ENCODE results near the gene TMC3.

TMC3 gene

GRCh38 chr15:81413851-81414250 lies 39.8 kb upstream of the TMC3 start:
- Histone ChIP-seq H3K27ac (no peak overlapping the region), H3K36me3 (no peaks in the 10 kb centered on the region), H3K4me3 (ENCODE audit: low read depth, low read length) (no peak overlapping the region), H3K9me3 (ENCODE audit: severe bottlenecking) (no peaks in the 10 kb centered on the region), H3K27me3 (ENCODE audit: insufficient read depth, low read depth, severe bottlenecking) (no peaks in the 10 kb centered on the region)
- no peak for TF ChIP-seq CTCF (IDR thresholded peaks at IDR 0.05; ENCODE audit: low read depth, low read length)
- no peak for DNase-seq

- TF ChIP-seq CTCF (IDR thresholded peaks at IDR 0.05; ENCODE audit: low read depth, low read length) = no peak
- Histone ChIP-seq H3K27me3 (ENCODE audit: insufficient read depth, low read depth, severe bottlenecking) (no peaks in the 10 kb centered on the region), H3K36me3 (no peaks in the 10 kb centered on the region), H3K9me3 (ENCODE audit: severe bottlenecking) (no peaks in the 10 kb centered on the region), H3K4me3 (ENCODE audit: low read depth, low read length) (no peak overlapping the region), H3K27ac (peak overlapping the region; percentile 57)
- no peak for DNase-seq
These were observed 38.1 kb upstream of the TMC3 start for GRCh38 chr15:81411969-81412633.

- peak; percentile 49 for TF ChIP-seq CTCF (IDR thresholded peaks at IDR 0.05; ENCODE audit: low read depth, low read length)
- peak; percentile 62 for DNase-seq
- Histone ChIP-seq H3K27me3 (ENCODE audit: insufficient read depth, low read depth, severe bottlenecking) (no peaks in the 10 kb centered on the region), H3K36me3 (no peaks in the 10 kb centered on the region), H3K9me3 (ENCODE audit: severe bottlenecking) (no peaks in the 10 kb centered on the region), H3K4me3 (ENCODE audit: low read depth, low read length) (no peak overlapping the region), H3K27ac (peak overlapping the region; percentile 36)
These were observed 37.0 kb upstream of the TMC3 start for GRCh38 chr15:81411051-81411450.

GRCh38 chr15:81410318-81410753 lies 36.3 kb upstream of the TMC3 start:
- TF ChIP-seq CTCF (IDR thresholded peaks at IDR 0.05; ENCODE audit: low read depth, low read length) = peak; percentile 49
- Histone ChIP-seq H3K27me3 (ENCODE audit: insufficient read depth, low read depth, severe bottlenecking) (no peaks in the 10 kb centered on the region), H3K9me3 (ENCODE audit: severe bottlenecking) (no peaks in the 10 kb centered on the region), H3K36me3 (no peaks in the 10 kb centered on the region), H3K27ac (peak overlapping the region; percentile 36), H3K4me3 (ENCODE audit: low read depth, low read length) (peak overlapping the region; percentile 10)
- DNase-seq = peak; percentile 44

GRCh38 chr15:81407718-81408117 lies 33.7 kb upstream of the TMC3 start:
- Histone ChIP-seq H3K27ac (no peak overlapping the region), H3K36me3 (no peaks in the 10 kb centered on the region), H3K9me3 (ENCODE audit: severe bottlenecking) (no peaks in the 10 kb centered on the region), H3K27me3 (ENCODE audit: insufficient read depth, low read depth, severe bottlenecking) (no peaks in the 10 kb centered on the region), H3K4me3 (ENCODE audit: low read depth, low read length) (no peak overlapping the region)
- TF ChIP-seq CTCF (IDR thresholded peaks at IDR 0.05; ENCODE audit: low read depth, low read length) = no peak
- no peak for DNase-seq

GRCh38 chr15:81407176-81407575 lies 33.2 kb upstream of the TMC3 start:
- Histone ChIP-seq H3K4me3 (ENCODE audit: low read depth, low read length) (no peak overlapping the region), H3K36me3 (no peaks in the 10 kb centered on the region), H3K9me3 (ENCODE audit: severe bottlenecking) (no peaks in the 10 kb centered on the region), H3K27ac (no peak overlapping the region), H3K27me3 (ENCODE audit: insufficient read depth, low read depth, severe bottlenecking) (no peaks in the 10 kb centered on the region)
- DNase-seq = no peak
- TF ChIP-seq CTCF (IDR thresholded peaks at IDR 0.05; ENCODE audit: low read depth, low read length) = no peak

All from WERI-Rb-1 (cell line).